Iris pigment epithelial cell (primary cell): ENCODE measurements around the gene MAPKBP1.
"Not testable (repeated sequence)": the region's sequence is repeated elsewhere in the genome, so short reads cannot be mapped to it uniquely, and the experiment has no call there.

ENCODE experiments used
- DNase-seq: peaks from one replicate; pipeline ENCODE4 v3.0.0-alpha.2; 2011; ENCODE audit warnings: low read depth

The MAPKBP1 gene

DNA sequence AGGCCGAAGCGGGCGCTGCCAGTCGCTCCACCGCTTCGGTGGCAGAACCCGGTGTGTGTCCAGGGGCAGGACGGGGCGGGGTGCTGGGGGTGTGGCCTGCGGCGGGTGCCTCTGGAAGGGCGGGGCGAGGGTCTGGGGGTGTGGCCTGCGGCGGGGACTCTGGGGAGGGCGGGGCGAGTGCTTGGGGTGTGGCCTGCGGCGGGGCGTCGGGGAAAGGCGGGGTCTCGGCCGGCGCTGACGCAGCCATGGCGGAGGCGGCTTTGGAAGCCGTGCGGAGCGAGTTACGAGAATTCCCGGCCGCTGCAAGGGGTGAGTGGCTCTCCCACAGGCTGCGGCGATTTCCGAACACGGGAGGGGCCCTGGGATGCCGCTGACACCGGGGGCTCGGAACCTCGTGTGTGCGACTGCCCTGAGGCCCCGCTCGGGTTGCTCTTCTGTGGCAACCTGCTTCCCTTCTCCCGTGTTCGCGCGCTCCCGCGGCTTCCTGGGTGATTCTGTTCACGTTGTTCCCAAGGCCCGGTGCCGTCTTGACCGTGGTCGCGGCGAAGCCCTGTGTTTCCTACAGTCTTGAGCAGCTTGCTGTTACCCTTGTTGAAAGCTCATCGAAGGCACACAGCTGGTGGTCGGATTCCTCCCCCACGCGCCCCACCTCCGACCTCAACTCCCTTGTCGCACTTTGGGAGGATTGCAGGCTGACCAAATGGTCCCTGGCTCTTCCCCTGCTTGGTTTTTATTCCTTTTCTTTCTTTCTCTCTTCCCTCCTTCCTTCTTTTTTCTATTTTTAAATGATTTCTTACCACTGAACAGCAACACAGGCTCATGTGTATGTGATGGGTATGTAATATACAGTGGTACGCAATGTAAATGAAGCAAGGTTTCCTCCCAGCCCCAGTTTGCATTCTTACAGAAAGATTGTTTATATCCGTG is 53.9 kb downstream of the MAPKBP1 start, which contains the start of gene JMJD7:
JMJD7 (plus strand) TSS at position 213 of the 927 bp plus-strand sequence; CDS start at position 246, 33 bp downstream.
- peak; percentile 87 for DNase-seq

DNA sequence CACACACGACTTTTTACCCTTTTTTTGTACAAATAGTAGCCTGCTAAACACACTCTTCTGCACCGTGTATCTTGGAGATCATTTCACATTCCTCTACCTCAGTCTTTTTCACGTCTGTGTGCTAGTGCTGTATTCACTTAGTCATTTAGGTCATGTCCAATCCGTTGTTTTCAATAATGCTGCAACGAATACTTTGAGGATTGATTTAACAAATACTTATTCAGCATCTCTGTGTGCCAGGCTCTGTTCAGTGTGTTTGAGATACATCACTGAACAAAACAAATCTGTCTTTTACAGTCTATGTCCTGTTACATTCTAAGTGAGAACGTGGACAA is 54.5 kb downstream of the MAPKBP1 start:
- DNase-seq, result peak; percentile 42

DNA sequence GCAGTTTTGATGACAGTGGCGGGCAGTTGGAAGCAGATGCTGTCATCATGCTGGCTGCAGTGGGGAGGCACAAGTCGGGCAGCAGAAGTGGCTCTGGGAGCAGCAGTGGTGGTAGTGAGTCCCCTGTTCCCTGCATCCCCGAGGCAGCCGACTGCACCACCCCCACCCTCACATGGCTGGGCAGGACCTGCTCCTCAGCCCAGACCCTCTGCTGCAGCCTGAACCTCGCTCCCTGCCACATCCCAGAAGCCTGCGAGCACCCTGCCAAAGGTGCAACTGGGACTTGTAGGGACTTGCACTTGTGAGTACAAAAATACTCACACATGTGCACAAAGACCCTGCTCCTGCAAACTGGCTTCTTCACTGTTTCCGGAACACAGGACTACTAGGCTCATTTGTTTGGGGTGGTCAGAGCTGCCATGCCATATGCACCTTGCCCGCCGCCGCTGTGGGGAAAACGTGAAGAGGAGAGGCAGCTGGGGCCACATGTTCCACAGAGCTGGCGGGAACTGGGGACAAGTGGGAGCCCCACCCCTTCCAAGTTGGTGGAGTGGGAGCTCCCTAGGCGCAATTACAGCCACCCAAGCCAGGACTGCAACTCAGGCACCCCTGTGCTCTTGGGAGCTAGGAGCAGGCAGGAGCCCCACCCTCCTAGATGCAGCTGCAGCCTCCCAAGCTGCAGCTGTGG is 55.8 kb downstream of the MAPKBP1 start:
- DNase-seq, result no peak

DNA sequence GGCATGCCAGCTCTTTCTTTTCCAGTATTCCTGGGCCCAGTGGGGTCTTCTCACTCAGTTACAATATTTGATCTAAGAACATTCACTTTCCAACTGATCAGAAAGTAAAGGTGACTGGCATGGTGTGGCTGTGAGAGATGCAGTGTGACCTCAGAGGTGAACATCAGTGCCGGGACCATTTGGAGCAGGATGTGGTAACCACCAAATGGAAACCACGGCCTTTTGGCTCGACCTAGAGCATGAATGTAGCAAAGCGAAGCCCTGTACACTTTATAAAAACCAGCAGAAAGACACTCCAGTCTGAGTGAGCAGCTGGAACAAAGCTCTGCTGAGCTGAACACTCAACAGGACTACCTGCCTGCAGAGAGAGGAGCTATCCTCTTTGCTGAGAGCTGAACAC is 57.0 kb downstream of the MAPKBP1 start:
- DNase-seq, result not testable (repeated sequence)

DNA sequence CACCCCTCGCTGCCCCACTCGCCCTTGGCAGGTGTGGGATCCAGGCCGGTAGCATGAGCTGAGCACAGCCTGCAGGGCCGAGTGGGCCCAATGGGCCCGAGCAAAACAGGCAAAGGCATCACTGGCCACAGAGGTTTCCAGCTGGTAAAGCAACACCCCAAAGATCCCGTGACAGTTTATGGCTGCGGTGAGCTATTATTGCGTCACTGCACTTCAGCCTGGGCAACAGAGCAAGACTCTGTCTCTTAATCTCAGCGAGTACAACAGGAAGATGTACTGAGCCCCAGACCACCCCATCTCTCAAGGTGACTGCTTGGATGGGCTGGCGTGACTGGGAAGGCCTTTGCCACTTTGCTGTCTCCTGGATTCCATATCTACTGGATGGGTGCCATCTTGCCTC is 57.9 kb downstream of the MAPKBP1 start:
- DNase-seq, result no peak

DNA sequence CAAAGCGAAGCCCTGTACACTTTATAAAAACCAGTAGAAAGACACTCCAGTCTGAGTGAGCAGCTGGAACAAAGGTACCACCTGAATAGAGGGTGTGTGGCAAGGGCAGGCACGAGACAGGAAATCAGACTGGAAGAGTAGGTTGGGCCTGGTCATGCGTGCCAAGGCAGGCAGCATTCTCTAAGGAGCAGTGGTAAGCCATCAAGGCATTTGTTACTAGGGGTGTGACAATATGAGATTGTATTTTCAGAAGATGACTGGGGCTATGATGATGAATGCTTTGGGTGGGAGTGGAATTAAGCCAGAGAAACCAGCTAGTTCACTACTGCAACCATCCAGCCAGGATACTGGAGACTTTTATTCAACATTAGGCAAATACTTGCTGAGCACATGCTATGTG is 58.6 kb downstream of the MAPKBP1 start:
- no peak for DNase-seq

DNA sequence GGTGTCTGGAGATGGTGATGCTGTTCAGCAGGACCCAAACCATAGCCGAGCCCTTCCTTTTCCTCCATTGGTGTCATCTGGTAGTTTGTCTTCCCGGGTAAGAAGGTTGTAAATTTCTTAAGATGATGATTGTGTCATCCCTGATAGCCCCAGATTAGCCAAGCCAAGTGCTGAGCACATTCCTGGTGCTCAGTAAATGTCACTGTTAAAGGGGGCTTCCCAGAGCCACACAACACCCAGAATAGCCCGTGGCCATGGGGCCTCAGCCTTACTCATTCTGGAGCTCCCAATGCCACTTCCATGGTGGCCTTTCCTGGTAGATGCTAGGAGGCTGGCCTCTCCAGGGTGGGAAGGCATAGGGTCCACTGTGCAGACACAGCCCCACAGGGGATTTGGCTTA is 59.8 kb downstream of the MAPKBP1 start:
- DNase-seq, result no peak

DNA sequence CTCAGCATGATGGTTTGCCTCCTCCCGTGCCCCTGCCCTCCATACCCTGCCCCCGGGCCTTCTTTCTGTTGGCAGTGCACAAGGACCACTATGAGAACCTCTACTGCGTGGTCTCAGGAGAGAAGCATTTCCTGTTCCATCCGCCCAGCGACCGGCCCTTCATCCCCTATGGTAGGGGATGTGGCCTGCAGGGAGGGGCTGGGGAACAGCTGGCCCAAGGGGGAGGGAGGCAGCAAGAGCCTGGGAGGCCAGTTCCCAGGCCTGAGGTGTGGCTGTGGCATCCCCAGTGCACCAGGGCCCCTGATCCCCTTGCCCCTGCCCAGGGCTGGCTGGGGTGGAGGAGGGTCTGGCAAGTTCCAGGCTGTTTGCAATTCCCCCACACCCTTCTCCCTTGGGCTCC is 61.8 kb downstream of the MAPKBP1 start:
- no peak for DNase-seq

DNA sequence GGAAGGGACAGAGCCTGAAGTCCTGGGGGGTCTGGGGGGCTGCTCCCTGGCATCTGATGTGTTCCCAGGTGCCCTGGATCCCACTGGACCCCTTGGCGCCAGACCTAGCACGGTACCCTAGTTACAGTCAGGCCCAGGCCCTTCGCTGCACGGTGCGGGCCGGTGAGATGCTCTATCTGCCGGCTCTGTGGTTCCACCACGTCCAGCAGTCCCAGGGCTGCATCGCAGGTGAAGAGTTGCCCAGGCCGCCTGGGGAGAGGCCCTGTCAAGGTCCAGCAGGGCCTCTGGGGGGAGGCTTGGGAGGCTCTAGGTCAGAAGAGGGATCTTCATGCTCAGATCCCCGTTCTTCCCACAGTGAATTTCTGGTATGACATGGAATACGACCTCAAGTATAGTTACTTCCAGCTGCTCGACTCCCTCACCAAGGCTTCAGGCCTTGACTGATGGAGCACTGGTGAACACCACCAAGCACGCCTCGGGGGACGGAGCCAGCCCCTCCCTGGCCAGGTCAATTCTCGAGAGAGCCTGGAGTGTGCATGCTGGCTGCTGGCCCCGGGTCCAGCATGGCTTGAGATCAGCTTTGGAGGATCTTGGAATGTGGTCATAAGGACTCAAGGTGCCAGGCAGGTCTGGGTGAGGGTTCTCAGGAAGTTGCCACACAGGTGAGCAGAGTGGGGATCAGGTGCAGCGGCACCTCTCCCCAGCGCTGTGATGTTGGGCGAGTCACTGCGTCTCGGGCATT is 62.6 kb downstream of the MAPKBP1 start:
- DNase-seq, result no peak

DNA sequence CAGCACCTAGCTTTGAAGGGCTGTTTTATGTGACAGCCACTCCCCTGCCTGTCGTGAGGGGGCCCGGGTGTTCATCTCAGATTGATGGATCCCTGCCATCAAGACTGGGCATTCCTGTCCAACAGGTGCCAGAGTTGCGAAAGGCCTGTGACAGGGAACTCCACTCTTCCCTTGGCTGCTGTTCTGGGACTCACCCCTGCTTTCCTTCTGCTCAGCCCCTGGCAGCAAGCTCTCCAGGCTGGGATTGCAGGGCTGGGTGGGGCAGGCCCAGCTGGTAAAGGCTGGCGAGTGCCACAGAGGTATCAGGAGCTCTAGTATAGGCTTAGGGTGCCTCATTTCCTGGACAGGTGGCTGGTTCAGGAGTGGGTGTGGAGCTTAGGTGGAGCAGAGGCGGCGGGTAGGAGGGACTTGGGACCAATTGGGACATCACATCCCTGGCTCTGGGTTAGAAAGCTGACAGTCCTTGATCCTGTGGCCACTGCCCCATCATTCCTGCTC is 64.2 kb downstream of the MAPKBP1 start, which contains the start of gene PLA2G4B:
PLA2G4B (plus strand) TSS at position 448 of the 498 bp plus-strand sequence. CDS start 67 bp downstream, outside the sequence.
- no peak for DNase-seq

DNA sequence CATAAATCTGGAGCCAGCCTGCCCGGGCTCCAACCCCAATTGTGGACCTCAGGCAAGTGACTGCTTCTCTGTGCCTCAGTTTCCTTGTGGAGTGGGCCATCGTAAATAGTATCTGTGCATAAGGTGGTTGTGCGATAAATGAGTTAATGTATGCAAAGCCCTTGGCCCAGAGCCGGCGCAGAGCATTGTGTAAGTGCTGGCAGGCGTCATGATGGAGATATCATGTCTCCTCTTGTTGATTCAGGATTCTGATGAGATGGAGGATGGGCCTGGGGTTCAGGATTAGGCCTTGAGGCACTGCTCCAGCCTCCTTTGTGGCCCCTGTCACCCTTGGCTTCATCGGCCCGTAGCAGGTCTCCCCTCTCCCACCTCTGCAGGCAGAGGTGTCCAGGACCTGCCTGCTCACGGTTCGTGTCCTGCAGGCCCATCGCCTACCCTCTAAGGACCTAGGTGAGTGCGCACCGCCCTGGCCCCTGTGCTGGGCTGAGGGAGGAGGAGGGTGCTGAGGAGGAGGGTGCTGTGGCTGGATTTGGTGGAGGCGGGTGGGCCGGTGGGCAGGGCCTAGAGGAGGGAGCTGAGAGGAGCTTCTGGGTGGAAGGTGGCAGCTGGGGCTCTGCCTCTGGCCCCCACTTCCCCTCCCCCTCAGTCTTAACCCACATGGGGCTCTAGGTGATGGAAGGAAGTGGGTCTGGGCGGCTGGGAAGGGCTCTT is 65.7 kb downstream of the MAPKBP1 start:
- no peak for DNase-seq

DNA sequence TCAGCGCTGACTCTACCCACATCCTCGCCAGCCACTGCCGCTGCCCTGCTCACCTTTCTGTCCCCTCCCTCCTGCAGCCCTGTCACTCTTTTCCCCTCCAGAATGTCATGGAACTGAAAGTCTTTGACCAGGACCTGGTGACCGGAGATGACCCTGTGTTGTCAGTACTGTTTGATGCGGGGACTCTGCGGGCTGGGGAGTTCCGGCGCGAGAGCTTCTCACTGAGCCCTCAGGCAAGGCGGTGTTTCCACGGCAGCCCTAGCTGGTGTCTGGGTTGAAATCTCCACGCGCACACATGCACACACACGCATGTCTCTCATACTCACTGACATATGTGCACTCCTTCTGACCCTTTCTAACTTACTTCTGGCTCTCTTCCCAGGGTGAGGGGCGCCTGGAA is 66.4 kb downstream of the MAPKBP1 start:
- DNase-seq, result no peak

DNA sequence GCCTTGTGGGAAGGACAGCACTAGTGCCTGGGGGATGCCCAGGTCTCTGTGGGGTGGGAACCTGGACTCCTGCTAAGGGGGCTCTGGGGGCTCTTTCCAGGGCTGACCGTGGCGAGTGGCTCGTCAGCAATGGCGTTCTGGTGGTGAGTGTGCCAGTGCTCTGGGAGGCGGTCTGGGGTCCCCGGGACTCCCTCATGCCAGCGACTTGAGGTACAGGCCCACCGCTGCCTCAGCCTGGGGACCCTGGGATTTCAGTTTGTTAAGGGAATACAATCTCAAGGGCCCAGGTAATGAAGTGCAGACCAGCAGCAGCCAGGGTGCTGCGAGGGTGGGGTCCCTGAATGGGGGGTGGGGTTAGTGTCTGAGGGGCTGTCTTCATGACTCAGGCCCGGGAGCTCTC is 66.8 kb downstream of the MAPKBP1 start:
- no peak for DNase-seq

DNA sequence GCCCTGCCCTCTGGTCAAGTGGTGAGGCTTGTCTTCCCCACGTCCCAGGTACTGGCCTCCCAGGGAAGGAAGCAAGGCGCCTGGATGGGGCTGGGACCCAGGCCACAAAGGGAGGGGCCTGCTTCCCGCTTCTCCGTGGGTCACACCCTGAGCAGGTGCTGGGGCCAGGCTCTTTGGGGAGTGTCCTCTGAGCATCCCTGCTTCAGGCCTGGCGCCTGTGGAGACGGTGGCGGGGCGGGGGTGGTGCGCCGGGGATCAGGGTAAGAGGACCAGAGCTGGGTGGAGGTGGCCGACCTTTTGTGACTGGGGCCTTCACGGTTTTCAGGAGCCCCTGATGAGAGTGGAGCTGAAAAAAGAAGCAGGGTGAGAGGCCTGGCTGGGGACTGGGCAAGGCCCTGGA is 67.9 kb downstream of the MAPKBP1 start:
- DNase-seq, result no peak

DNA sequence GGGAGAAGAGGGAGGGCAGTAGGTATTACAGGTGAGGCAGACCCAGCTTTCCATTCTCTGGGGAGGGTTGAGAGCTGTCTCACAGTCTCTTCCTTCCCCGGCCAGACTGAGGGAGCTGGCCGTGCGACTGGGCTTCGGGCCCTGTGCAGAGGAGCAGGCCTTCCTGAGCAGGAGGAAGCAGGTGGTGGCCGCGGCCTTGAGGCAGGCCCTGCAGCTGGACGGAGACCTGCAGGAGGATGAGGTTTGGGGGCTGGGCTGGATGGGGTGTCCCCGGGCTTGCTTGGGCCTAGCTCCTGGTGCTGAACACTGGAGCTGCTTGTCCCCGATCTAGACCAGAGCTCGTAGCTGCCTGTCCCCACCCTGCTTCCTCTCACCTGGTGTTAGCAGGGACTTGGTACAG is 69.3 kb downstream of the MAPKBP1 start:
- DNase-seq, result no peak

DNA sequence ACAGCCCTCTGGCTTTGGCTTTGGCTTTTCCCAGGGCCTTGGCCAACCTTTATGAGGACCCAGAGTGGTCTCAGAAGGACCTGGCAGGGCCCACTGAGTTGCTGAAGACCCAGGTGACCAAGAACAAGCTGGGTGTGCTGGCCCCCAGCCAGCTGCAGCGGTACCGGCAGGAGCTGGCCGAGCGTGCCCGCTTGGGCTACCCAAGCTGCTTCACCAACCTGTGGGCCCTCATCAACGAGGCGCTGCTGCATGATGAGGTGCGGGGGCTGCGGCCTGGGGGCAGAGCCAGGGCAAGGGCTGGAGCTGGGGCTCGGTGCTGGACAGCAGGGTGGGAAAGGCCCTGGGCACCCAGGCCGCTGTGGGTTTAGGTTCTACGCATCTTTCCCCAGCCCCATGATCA is 70.5 kb downstream of the MAPKBP1 start:
- no peak for DNase-seq

DNA sequence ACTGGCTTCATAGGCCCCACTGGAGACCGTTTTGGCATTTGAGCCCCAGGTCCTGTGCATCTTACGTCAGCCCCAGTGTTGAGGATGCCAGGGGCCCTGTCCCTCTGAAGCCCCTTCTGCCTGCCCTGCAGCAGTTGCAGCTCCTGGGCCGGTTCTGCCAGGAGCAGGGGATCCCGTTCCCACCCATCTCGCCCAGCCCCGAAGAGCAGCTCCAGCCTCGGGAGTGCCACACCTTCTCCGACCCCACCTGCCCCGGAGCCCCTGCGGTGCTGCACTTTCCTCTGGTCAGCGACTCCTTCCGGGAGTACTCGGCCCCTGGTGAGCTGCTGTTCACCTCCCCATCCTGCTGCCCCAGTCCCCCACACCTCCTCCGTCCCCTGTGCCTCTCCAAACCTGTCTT is 72.9 kb downstream of the MAPKBP1 start:
- DNase-seq, result no peak

DNA sequence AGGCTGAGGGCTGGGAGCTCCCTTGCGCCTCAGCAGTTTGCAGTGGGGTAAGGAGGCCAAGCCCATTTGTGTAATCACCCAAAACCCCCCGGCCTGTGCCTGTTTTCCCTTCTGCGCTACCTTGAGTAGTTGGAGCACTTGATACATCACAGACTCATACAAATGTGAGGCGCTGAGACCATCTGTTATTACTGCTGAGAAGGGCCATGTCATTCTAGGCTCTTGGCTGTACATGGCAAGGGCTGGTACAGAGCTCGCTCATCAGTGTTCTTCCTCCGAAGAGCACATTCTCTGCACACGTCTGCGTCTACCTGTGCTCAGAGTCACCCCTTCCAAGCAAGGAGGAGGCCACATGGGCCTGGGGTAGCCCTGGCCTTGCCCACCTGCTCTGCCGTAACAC is 73.7 kb downstream of the MAPKBP1 start:
- no peak for DNase-seq

DNA sequence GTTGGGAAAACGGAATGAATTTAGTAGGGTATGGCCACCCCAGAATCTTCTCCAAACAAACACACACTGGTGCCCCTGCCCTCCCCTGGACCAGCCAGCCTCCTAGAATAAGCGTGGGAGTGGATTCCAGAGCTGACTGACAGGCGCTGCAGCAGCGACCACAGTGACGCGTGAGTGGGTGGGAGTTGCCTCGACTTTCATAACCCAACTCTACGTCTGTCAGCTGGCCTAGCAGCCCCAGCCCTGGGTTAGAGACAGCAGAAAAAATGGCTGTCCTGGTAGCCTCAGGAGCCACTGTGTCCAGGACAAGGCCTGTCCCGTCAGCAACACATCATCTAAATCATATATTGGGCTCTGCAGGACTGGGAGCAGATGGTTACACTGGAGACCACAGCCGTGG is 74.3 kb downstream of the MAPKBP1 start:
- no peak for DNase-seq

DNA sequence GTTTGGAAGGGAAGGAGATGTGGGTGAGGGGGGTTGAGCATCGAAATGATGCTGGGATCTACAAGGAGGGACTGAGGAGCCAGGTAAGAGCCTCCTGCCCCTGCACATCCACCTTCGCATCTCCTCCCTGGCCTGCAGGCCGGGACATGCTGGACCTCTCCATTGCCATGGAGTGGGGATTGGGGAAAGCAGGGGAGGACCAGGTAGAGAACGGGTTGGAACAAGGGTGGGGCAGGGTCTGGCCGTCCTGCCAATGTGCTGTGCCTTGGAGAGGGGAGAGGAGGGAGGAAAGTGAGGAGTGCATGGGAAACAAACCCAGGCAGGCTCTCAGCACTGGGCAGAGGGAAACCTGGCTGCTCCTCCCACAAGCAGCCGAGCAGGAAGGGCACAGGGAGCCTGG is 74.9 kb downstream of the MAPKBP1 start:
- no peak for DNase-seq

DNA sequence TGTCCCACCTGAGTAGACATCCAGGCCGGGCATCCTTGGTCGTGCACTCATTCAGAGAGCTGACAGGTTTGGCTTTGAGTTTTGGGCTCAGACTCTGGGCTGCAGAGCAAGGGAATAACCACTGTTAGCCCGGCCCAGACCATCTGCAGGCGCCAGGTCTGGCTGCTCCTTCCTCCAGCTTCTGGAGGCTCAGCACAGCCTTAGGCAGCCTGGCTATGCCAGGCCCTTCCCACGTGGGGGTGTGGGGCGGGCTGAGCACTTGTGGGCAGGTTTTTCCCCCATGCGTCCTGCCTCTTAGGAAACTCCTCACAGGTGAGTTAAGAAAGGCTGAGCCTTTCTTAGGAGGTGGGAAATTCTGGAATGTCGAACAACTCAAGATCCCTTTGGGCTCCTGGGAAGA is 75.6 kb downstream of the MAPKBP1 start:
- DNase-seq, result no peak
